Neural cell (in vitro differentiated cells): ENCODE measurements around the gene AFMID. TPM values are rescaled to one million over a fixed set of nuclear protein-coding genes. Genes with fewer than 3 reads are reported as not detected.

ENCODE experiments used
- H2AFZ ChIP-seq: fragments of 200-600, 300-800 bp; sonication (generic), shearing (Covaris generic); 2 replicates; pipeline ENCODE4 v1.6.0; 2014; ENCODE audit warnings: low read depth, mild to moderate bottlenecking, antibody characterized with exemption, low read length, moderate library complexity
- H3F3A ChIP-seq: fragments of 200-600 bp; shearing (Covaris generic); 2 replicates; pipeline ENCODE4 v1.6.1; 2016; ENCODE audit warnings: mild to moderate bottlenecking, moderate library complexity, mixed read lengths, antibody characterized with exemption, low read length; ENCODE audit not compliant: insufficient read depth, poor library complexity, severe bottlenecking
- H3K27ac ChIP-seq: fragments of 200-600, 300-800 bp; sonication (generic), shearing (Covaris generic); 2 replicates; pipeline ENCODE4 v1.5.1; 2014; ENCODE audit warnings: mild to moderate bottlenecking, low read length, moderate library complexity
- H3K27me3 ChIP-seq: fragments of 300-800, 200-600 bp; sonication (generic), shearing (Covaris generic); 2 replicates; pipeline ENCODE4 v1.6.0; 2014; ENCODE audit warnings: mild to moderate bottlenecking, low read depth, low read length, moderate library complexity; ENCODE audit not compliant: insufficient read depth
- H3K36me3 ChIP-seq: fragments of 300-800, 200-600 bp; sonication (generic), shearing (Covaris generic); 2 replicates; pipeline ENCODE4 v1.5.1; 2014; ENCODE audit warnings: mild to moderate bottlenecking, antibody characterized with exemption, low read length, moderate library complexity; ENCODE audit not compliant: insufficient read depth
- H3K4me2 ChIP-seq: fragments of 300-800, 200-600 bp; sonication (generic), shearing (Covaris generic); 2 replicates; pipeline ENCODE4 v1.6.0; 2014; ENCODE audit warnings: mild to moderate bottlenecking, low read length
- H3K4me3 ChIP-seq: fragments of 300-800, 200-600 bp; sonication (generic), shearing (Covaris generic); 2 replicates; pipeline ENCODE4 v1.5.1; 2014; ENCODE audit warnings: mild to moderate bottlenecking, low read length, moderate library complexity
- H3K79me2 ChIP-seq: fragments of 200-600 bp; shearing (Covaris generic); replicated peaks from 2 replicates; pipeline ENCODE4 v1.6.0; 2014; ENCODE audit warnings: mild to moderate bottlenecking, low read length, moderate library complexity; ENCODE audit not compliant: insufficient read depth
- H3K9ac ChIP-seq: fragments of 300-800, 200-600 bp; sonication (generic), shearing (Covaris generic); 2 replicates; pipeline ENCODE4 v1.6.1; 2016; ENCODE audit warnings: mild to moderate bottlenecking, low read length, mixed read lengths
- H3K9me2 ChIP-seq: fragments of 200-600 bp; shearing (Covaris generic); 2 replicates; pipeline ENCODE4 v1.6.1; 2016; ENCODE audit warnings: mild to moderate bottlenecking, low read length, mixed read lengths; ENCODE audit not compliant: insufficient read depth
- H3K9me3 ChIP-seq: fragments of 200-600, 300-800 bp; sonication (generic), shearing (Covaris generic); 2 replicates; pipeline ENCODE4 v1.6.1; 2016; ENCODE audit warnings: mild to moderate bottlenecking, mixed run types, low read length, moderate library complexity, mixed read lengths
- H4K20me1 ChIP-seq: fragments of 200-600 bp; shearing (Covaris generic); 2 replicates; pipeline ENCODE4 v1.6.1; 2016; ENCODE audit warnings: mild to moderate bottlenecking, mixed run types; ENCODE audit not compliant: insufficient read depth
- EP300 ChIP-seq: fragments of 450-650 bp; conservative IDR thresholded peaks from 2 replicates; pipeline ENCODE4 v1.6.1; 2014; ENCODE audit warnings: antibody characterized with exemption, mild to moderate bottlenecking, moderate library complexity; ENCODE audit not compliant: poor library complexity, severe bottlenecking
- EZH2 ChIP-seq: fragments of 200-600, 300-800 bp; shearing (Covaris generic), sonication (generic); IDR thresholded peaks from 2 replicates; pipeline ENCODE4 v1.6.1; 2014; ENCODE audit warnings: antibody characterized with exemption, low read length, borderline replicate concordance, mild to moderate bottlenecking; ENCODE audit not compliant: insufficient read depth, poor library complexity, severe bottlenecking
- MXI1 ChIP-seq: fragments of 450-650 bp; conservative IDR thresholded peaks from 2 replicates; pipeline ENCODE4 v1.6.1; 2014; ENCODE audit warnings: antibody characterized with exemption, mild to moderate bottlenecking; ENCODE audit not compliant: poor library complexity, severe bottlenecking
- POLR2AphosphoS5 ChIP-seq: IDR thresholded peaks from 2 replicates; pipeline ENCODE4 v1.6.1; 2012
- RAD21 ChIP-seq: fragments of 450-650 bp; conservative IDR thresholded peaks from 2 replicates; pipeline ENCODE4 v1.6.1; 2014; ENCODE audit warnings: antibody characterized with exemption, mild to moderate bottlenecking, moderate library complexity
- SMC3 ChIP-seq: fragments of 450-650 bp; conservative IDR thresholded peaks from 2 replicates; pipeline ENCODE4 v1.6.1; 2014; ENCODE audit warnings: antibody characterized with exemption, mild to moderate bottlenecking, moderate library complexity; ENCODE audit not compliant: poor library complexity
- TAF1 ChIP-seq: IDR thresholded peaks from 2 replicates; pipeline ENCODE4 v1.6.1; 2012; ENCODE audit warnings: low read depth
- polyA plus RNA-seq: library from polyadenylated mRNA; depleted of rRNA; stranded (reverse); fragments of >200 nt; gene quantifications from 2 replicates; pipeline ENCODE4 v1.2.3, GENCODE V29; 2014
- TF ChIP-seq, protein P1 (sequence below): fragments of 450-650 bp; IDR thresholded peaks from 2 replicates; pipeline ENCODE4 v1.5.1; 2014; ENCODE audit warnings: antibody characterized with exemption, mild to moderate bottlenecking, moderate library complexity; ENCODE audit not compliant: poor library complexity, severe bottlenecking
- TF ChIP-seq, protein P2 (sequence below): IDR thresholded peaks from 2 replicates; pipeline ENCODE4 v1.6.1; 2012; ENCODE audit warnings: borderline replicate concordance

The AFMID gene
- polyA plus RNA-seq, 1 donor from 2014 or later = 15.8 TPM

DNA sequence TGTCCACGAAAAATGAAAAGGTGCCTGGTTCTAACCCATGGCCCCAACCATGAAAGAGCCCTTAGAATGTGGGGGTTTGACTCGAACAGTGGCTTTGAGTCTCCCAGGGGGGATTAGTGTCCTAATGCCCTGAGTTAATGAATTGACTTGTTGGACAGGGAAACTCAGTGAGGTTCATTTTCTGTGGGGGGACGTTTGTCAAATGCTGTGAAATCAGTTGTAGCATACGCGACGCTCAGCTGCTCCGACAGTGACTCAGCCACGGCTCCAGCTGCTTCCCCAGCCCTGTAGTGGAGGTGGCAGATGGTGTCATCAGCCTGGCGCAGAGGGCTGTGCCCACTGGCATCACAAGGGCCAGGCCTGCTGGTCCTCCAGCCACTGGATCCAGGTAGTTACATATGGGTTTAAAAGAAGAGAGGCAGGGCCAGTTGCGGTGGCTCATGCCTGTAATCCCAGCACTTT lies 40.3 kb downstream of the AFMID start:
- Histone ChIP-seq H3F3A (no peaks in the 10 kb centered on the region), H2AFZ (no peak overlapping the region), H3K9me3 (no peaks in the 10 kb centered on the region), H3K4me2 (no peak overlapping the region), H3K9ac (no peak overlapping the region), H3K9me2 (no peaks in the 10 kb centered on the region), H3K79me2 (no peaks in the 10 kb centered on the region), H3K27me3 (peaks cover 22% of the 10 kb centered on the region), H3K4me3 (no peak overlapping the region), H3K36me3 (no peaks in the 10 kb centered on the region), H4K20me1 (no peaks in the 10 kb centered on the region), H3K27ac (no peak overlapping the region)
- TF ChIP-seq RAD21 (no peak), MXI1 (no peak), EZH2 (no peak), TAF1 (no peak)
- TF ChIP-seq, protein P1, sequence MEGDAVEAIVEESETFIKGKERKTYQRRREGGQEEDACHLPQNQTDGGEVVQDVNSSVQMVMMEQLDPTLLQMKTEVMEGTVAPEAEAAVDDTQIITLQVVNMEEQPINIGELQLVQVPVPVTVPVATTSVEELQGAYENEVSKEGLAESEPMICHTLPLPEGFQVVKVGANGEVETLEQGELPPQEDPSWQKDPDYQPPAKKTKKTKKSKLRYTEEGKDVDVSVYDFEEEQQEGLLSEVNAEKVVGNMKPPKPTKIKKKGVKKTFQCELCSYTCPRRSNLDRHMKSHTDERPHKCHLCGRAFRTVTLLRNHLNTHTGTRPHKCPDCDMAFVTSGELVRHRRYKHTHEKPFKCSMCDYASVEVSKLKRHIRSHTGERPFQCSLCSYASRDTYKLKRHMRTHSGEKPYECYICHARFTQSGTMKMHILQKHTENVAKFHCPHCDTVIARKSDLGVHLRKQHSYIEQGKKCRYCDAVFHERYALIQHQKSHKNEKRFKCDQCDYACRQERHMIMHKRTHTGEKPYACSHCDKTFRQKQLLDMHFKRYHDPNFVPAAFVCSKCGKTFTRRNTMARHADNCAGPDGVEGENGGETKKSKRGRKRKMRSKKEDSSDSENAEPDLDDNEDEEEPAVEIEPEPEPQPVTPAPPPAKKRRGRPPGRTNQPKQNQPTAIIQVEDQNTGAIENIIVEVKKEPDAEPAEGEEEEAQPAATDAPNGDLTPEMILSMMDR = no peak
- TF ChIP-seq, protein P2, sequence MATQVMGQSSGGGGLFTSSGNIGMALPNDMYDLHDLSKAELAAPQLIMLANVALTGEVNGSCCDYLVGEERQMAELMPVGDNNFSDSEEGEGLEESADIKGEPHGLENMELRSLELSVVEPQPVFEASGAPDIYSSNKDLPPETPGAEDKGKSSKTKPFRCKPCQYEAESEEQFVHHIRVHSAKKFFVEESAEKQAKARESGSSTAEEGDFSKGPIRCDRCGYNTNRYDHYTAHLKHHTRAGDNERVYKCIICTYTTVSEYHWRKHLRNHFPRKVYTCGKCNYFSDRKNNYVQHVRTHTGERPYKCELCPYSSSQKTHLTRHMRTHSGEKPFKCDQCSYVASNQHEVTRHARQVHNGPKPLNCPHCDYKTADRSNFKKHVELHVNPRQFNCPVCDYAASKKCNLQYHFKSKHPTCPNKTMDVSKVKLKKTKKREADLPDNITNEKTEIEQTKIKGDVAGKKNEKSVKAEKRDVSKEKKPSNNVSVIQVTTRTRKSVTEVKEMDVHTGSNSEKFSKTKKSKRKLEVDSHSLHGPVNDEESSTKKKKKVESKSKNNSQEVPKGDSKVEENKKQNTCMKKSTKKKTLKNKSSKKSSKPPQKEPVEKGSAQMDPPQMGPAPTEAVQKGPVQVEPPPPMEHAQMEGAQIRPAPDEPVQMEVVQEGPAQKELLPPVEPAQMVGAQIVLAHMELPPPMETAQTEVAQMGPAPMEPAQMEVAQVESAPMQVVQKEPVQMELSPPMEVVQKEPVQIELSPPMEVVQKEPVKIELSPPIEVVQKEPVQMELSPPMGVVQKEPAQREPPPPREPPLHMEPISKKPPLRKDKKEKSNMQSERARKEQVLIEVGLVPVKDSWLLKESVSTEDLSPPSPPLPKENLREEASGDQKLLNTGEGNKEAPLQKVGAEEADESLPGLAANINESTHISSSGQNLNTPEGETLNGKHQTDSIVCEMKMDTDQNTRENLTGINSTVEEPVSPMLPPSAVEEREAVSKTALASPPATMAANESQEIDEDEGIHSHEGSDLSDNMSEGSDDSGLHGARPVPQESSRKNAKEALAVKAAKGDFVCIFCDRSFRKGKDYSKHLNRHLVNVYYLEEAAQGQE = no peak

DNA sequence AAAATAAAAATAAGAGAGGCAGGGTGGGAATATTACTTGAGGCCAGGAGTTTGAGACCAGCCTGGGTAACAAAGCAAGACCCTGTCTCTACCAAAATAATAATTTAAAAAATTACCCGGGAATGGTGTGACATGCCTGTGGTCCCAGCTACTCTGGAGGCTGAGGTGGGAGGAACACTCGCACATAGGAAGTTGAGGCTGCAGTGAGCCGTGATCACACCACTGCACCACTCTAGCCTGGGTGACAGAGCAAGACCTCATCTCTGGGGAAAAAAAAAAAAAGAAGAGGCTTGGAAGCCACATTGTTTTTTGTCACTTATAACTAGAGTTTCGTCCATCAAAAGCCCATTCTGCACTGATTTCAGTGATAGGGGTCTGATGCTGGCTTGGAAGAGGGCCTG lies 41.0 kb downstream of the AFMID start:
- Histone ChIP-seq H3K27ac (no peak overlapping the region), H3K9me3 (no peaks in the 10 kb centered on the region), H2AFZ (no peak overlapping the region), H3K9me2 (no peaks in the 10 kb centered on the region), H3K79me2 (no peaks in the 10 kb centered on the region), H4K20me1 (no peaks in the 10 kb centered on the region), H3K4me2 (no peak overlapping the region), H3K9ac (no peak overlapping the region), H3K4me3 (no peak overlapping the region), H3K36me3 (no peaks in the 10 kb centered on the region), H3K27me3 (peaks cover 29% of the 10 kb centered on the region), H3F3A (no peaks in the 10 kb centered on the region)
- TF ChIP-seq SMC3 = no peak

DNA sequence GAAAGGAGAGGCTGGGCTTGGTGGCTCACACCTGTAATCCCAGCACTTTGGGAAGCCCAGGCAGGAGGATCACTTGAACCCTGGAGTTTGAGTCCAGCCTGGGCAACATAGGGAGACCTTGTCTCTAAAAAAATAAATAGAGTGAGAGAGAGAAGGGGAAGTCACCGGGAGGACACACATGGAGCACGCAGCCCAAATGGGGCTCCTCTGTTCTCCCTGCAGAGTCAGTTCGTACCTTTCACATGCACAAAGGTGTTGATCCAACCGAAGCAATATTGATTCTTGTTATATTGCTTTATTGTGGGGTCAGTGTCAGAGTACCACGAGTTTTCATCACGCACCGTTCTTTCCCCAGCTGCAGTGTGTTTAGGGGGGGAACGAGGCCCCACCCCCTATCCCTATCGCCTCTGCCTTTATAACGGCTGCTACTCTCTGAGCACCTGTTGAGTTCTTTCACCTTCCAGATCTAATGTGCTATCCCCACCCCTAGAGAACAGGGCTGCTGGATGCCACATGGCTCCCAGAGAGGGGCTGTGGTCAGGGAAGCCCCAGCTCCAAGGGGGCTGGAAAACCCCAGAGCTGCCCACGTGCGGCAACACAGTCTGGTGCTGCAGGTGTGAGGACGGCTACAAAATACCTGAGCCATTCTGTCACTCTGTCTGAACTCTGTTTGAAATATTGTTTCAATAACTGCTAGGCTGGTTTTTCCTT lies 43.2 kb downstream of the AFMID start:
- H3K36me3 ChIP-seq = no peaks in the 10 kb centered on the region
- no peak overlapping the region for H3K4me2 ChIP-seq
- no peaks in the 10 kb centered on the region for H3K9me2 ChIP-seq
- H3K27ac ChIP-seq = no peak overlapping the region
- no peaks in the 10 kb centered on the region for H3F3A ChIP-seq
- no peak overlapping the region for H2AFZ ChIP-seq
- H3K9ac ChIP-seq = no peak overlapping the region
- peaks cover 29% of the 10 kb centered on the region for H3K27me3 ChIP-seq
- no peaks in the 10 kb centered on the region for H3K9me3 ChIP-seq
- H3K4me3 ChIP-seq = no peak overlapping the region
- no peak for TF ChIP-seq SMC3
- TF ChIP-seq POLR2AphosphoS5 = no peak
- TF ChIP-seq MXI1 = no peak
- TF ChIP-seq EP300 = no peak
- TF ChIP-seq TAF1 = no peak
- TF ChIP-seq, protein P1 = no peak
- no peak for TF ChIP-seq RAD21
- H4K20me1 ChIP-seq = no peaks in the 10 kb centered on the region
- no peaks in the 10 kb centered on the region for H3K79me2 ChIP-seq
